ENCODE measurements around the gene RPL27. TPM values are rescaled to one million over a fixed set of nuclear protein-coding genes. Genes with fewer than 3 reads are reported as not detected.
"Not testable (repeated sequence)": the region's sequence is repeated elsewhere in the genome, so short reads cannot be mapped to it uniquely, and the experiment has no call there.

The RPL27 gene
- total and polyA plus RNA-seq, 2 of the 4 experiments (the other 2 are of a cell fraction): 1,595 to 2,806 TPM

- H2AFZ ChIP-seq (replicated peaks; ENCODE audit: low read length, poor library complexity); H3K4me3 ChIP-seq (ENCODE audit: insufficient read depth, low read depth, low read length); H2BK15ac ChIP-seq (ENCODE audit: low read depth, low read length); H2AK5ac ChIP-seq (ENCODE audit: low read depth, low read length); H3K4ac ChIP-seq (ENCODE audit: low read depth, low read length); H3K27me3 ChIP-seq (ENCODE audit: control insufficient read depth, insufficient read depth, low read length); H3K56ac ChIP-seq (ENCODE audit: extremely low read depth, insufficient read depth, low read length); H4K91ac ChIP-seq (ENCODE audit: insufficient read depth, low read depth, low read length); DNase-seq; H2BK20ac ChIP-seq (ENCODE audit: low read depth, low read length); H2BK5ac ChIP-seq (ENCODE audit: low read depth, low read length, poor library complexity, severe bottlenecking); H3K14ac ChIP-seq (replicated peaks; ENCODE audit: low read depth, low read length); CTCF ChIA-PET; ATAC-seq (ENCODE audit: low read depth); H3K18ac ChIP-seq (ENCODE audit: low read depth, low read length); H2BK120ac ChIP-seq (ENCODE audit: low read depth, low read length); BruUV-seq (replicated peaks); H3K9me3 ChIP-seq (ENCODE audit: control insufficient read depth, insufficient read depth, low read length); H3K4me2 ChIP-seq (ENCODE audit: low read depth, low read length); H3K9ac ChIP-seq (ENCODE audit: low read depth, low read length); H3K9me1 ChIP-seq (ENCODE audit: insufficient read depth, low read length); dilution Hi-C loops (cut with HindIII; ENCODE audit: low sequenced_read_pairs, unreplicated experiment); H4K5ac ChIP-seq (ENCODE audit: low read depth, low read length); H3K27ac ChIP-seq (ENCODE audit: insufficient read depth, low read length); intact Hi-C loops (cut with micrococcal nuclease); in situ Hi-C loops (cut with MboI; ENCODE audit: low sequenced_read_pairs); H3K23ac ChIP-seq (ENCODE audit: low read depth, low read length); H3K4me1 ChIP-seq (ENCODE audit: control insufficient read depth, insufficient read depth, low read length); H2AK9ac ChIP-seq (replicated peaks; ENCODE audit: low read depth, low read length, poor library complexity); H4K8ac ChIP-seq (ENCODE audit: low read depth in 2 of 2, low read length in 2 of 2): not testable (repeated sequence)
- Histone ChIP-seq H3K79me1 (ENCODE audit: low read depth in 1 of 2, low read length in 2 of 2) (peaks cover 12 to 53% of the 10 kb centered on the region in 2 experiments; a peak in 3 of 4 replicates), H4K20me1 (ENCODE audit: insufficient read depth, low read length) (peaks cover 37% of the 10 kb centered on the region), H3K36me3 (ENCODE audit: control insufficient read depth, insufficient read depth, low read length) (peaks cover 37% of the 10 kb centered on the region)
- WGBS, 2 experiments (ENCODE audit: extremely low coverage in 2 of 2, insufficient read length in 1 of 2): 97% methylated on average over 7 of the region's 13 CpGs; no CpG with 5 or more reads in 1 of the 2 experiments
- POLR2A ChIA-PET (ENCODE audit: unreplicated experiment): interaction anchor here (0.6 to 0.7 kb wide), 2 partner anchors 167 to 429 kb away, joined by 3 read pairs; no protein-coding TSS in a partner anchor
- 0 out of 2 replicates have a peak, but pooled peaks have one; percentile 2 for TF ChIP-seq POLR2A (IDR thresholded peaks at IDR 0.05; ENCODE audit: low read depth, low read length)
Measured at GRCh38 chr17:43000894-43001293, 2.7 kb downstream of the RPL27 start.

Measured in IMR-90 (cell line).